Measurements from ENCODE around the gene RASSF3.
"Not testable (repeated sequence)": the region's sequence is repeated elsewhere in the genome, so short reads cannot be mapped to it uniquely, and the experiment has no call there.

The RASSF3 gene

GRCh38 chr12:64670019-64670418 lies 59.7 kb downstream of the RASSF3 start:
- DNase-seq (ENCODE audit: low spot score) = no peak

DNA sequence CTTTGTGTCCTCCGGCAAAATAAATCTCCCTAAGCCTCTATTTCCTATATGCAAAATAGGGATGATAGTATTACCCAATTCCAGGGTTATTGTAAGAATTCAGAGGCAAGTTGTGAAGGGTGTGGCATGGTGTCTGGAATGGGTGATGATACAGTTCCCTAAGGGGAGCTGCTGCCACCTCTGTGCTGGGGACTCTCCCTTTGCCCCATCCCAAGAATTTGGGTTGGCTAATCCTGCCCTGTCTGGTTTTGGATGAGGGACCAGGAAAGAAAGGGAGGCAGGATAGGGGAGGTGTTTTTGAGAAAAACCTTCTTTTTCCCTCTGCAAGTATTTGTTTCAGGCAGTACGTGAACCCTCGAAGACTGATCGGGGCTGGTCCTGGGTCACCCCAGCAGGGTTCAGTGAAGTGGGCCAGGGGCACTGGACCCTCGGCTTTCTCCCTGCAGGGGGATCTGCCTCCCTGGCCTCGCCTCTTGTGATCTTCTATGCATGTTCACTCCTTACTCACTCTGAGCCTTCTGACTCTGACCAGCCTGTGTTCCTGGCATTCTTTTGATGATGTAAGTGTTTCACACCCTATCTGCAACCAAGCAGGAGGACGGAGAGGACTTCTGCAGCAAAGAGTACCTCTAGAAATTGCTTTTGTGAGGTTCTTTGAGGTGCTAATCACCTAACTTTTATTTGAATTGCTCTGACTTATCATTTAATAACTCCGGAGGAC lies 60.8 kb downstream of the RASSF3 start:
- DNase-seq (ENCODE audit: low spot score) = no peak

DNA sequence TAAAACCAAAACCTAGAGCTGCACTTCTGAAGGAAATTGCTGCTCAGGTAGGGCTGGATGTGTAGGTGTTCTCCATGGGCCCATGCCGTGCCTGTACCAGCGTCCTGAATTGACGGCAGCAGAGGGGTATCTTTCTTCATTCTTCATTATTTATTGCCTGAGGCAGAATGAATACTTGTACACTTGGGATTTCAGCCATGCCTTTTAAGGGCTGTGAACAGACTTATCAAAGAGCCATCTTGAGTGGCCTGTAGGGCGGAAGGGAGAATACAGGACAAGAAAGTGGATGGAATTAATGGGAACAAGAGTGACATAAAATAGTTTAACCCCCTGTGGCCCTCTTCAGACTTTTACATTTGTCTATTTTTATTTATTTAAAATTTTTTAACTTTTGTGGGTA lies 61.4 kb downstream of the RASSF3 start:
- DNase-seq (ENCODE audit: low spot score) = no peak

GRCh38 chr12:64672925-64673409 lies 62.7 kb downstream of the RASSF3 start:
- no peak for DNase-seq (ENCODE audit: low spot score)

GRCh38 chr12:64673490-64674169 lies 63.3 kb downstream of the RASSF3 start:
- no peak for DNase-seq (ENCODE audit: low spot score)

GRCh38 chr12:64674367-64674922 lies 64.2 kb downstream of the RASSF3 start:
- DNase-seq (ENCODE audit: low spot score) = no peak

DNA sequence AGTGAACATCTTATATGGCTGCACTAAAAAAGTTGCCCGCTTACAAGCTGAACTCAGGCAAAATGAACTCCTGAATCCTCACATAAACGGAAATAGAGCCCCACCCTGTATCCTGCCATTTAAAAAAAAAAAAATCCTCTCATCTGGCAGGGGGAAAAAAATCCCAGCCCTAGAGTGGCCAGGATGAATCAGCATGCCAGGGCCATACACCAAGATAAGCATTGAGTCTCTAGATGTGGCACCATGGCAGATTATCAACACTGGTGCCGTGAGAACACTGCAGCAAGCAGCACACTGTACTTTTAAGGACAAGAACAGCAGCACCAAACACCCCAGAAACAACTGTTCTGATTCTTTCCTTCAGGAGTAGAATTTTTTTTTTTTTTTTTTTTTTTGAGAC lies 65.5 kb downstream of the RASSF3 start:
- DNase-seq (ENCODE audit: low spot score) = no peak

DNA sequence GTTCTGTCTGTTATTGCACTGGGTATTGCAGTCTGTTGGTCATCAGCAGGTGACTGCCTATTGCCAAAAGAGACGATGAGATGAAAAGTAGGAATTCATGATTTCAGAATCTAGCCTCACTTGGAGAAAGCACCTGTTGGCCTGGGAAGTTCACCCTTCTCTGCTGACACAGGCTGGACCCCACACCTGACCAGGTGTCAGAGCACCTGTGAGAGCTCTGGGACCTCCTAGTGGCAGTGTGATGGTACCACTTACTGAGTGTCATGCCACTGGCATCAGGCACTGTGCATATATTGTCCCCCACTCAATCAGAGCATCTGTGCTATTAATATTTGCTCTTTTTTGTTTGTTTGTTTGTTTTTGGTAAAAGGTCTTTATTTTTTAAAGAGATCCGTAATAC lies 68.0 kb downstream of the RASSF3 start:
- DNase-seq (ENCODE audit: low spot score) = no peak

DNA sequence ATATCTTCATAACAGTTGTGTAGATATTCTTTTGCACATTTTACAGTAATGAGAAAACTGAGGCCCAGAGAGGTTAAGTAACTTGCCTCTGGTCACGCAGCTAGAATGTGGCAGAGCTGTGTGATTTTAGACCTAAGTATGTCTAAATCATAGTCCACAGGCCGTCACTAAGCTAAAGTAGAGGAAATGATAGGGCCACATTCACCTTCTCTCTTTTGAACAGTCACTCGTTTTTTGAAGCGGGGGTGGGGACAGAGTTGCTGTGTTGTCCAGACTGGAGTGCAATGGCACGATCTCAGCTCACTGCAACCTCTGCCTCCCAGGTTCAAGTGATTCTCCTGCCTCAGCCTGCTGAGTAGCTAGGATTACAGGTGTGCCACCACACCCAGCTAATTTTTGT lies 68.5 kb downstream of the RASSF3 start:
- no peak for DNase-seq (ENCODE audit: low spot score)

DNA sequence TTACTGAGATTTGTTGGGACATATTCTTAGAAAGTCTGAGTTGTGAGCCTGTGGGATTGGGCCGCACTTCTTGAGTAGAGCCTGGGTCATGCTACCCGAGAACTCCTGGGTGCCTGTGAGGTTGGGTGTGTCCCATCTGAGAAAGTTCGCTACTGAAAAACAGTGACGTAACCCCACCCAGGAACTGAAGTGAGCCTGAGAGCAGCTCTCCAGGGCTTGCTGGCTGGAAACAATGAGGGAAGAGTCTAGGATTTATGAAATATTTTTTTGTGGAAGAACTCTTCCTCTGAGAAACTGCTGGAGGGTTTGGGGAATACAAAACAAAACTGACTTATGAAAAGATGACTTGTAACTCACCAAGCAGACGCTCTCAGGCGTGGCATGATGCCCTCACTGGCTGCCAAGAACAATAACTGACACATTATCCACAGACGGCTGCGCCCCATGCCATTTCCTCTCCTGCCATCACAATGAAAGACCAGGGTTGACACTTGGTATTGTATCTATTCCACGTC lies 69.2 kb downstream of the RASSF3 start:
- DNase-seq (ENCODE audit: low spot score) = no peak

GRCh38 chr12:64680235-64680634 lies 69.9 kb downstream of the RASSF3 start:
- DNase-seq (ENCODE audit: low spot score) = no peak

DNA sequence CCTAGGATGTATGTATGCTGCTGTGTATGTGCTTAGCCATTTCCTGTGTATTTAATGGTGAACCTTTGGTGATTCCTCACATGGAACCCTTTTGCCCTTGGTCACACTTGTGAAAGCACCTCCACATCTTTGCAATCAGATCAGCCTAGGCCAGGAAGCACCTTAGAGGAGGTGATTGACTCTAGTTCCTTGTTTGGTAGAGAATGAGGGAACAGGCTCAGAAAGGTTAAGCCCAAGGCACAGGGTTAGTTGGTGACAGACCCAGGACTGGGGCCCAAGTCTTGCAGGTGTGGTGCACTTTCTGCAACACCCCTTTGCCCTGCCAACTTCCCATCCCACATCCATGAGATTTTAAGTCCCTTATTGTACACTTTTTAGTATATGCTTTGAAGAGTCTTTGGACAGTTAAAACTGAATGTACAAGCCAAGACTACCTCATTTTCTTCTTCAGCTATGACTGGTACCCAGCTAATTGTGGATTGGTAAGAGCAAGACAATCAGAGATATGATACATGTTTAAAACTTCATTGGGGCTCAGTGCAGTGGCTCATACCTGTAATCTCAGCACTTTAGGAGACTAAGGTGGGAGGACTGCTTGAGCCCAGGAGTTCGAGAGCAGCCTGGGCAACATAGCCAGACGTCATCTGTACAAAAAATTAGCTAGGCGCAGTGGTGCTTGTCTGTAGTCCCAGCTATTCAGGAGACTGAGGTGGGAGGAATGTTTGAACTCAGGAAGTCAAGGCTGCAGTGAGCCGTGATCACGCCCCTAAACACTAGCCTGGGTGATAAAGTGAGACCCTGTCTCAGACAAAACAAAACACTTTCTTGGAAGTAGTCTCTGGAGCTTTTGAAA lies 71.1 kb downstream of the RASSF3 start:
- DNase-seq (ENCODE audit: low spot score) = no peak

DNA sequence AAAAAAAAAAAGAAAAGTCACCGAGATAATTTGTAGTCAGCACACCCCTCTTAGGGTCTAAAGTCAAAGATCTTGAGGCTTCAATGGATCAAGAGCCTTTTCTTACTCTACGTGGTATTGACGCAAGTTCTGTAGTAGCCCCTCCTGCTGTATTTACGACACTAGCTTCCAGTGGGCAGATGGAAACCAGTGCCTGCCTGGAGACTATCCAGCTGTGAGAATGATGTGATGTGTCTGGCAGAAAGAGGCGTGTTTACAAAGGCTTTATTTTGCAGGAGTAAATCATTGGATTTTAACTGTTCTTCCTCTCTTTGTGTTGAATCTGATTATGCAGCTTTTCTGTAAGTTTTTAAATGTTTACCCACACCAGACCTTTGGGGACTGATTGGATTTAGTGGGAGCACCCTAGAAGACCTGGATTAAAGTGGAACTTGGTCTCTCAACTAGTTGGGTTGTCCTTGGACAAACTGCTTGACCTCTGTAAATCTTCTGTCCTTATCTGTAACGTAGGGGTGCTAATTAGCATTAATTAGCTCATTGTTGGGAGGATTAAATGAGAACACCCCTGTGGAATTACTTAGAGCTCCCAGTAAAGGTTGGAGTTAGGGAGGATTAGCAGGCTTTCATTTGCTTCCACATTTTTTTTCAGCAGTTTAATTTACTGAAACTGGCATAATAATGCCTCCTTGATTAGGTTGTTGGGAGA lies 72.4 kb downstream of the RASSF3 start:
- DNase-seq (ENCODE audit: low spot score) = no peak

- no peak for DNase-seq (ENCODE audit: low spot score)
Measured at GRCh38 chr12:64683816-64684543, 73.7 kb downstream of the RASSF3 start.

DNA sequence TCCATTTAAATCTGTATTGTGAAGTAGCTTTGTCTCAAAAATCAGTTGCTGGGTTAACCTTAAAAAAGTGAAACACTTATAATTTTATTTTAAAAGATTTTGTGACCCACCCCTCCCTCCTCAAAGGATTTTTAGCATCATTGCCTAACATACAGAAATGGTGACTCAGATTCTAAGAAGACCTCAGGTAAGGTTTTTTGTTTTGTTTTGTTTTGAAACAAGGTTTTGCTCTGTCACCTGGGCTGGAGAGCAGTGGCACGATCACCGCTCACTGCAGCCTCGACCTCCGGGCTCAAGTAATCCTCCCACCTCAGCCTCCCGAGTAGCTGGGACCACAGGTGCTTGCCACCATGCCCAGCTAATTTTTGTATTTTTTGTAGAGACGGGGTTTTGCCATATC lies 74.8 kb downstream of the RASSF3 start:
- no peak for DNase-seq (ENCODE audit: low spot score)

DNA sequence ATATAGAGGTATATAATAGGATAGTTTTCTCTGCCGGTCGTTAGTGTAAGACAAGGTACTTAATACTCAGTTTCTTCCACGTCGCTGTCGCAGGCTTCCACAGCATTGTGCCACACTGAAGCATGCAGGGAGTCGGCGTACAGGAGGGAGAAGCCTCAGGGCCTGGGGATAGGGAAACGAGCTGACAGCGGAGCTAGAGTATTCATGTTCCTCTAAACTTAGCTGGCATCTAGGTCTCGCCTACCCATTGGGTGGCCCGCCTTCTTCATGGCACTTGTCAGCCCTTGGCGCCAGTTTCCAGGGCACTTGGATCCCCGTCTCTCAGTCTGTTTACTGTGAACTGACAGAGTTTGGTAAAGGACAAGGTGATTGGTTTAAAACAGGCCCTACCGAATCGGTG lies 75.3 kb downstream of the RASSF3 start:
- no peak for DNase-seq (ENCODE audit: low spot score)

GRCh38 chr12:64687816-64688215 lies 77.5 kb downstream of the RASSF3 start:
- DNase-seq (ENCODE audit: low spot score) = no peak

DNA sequence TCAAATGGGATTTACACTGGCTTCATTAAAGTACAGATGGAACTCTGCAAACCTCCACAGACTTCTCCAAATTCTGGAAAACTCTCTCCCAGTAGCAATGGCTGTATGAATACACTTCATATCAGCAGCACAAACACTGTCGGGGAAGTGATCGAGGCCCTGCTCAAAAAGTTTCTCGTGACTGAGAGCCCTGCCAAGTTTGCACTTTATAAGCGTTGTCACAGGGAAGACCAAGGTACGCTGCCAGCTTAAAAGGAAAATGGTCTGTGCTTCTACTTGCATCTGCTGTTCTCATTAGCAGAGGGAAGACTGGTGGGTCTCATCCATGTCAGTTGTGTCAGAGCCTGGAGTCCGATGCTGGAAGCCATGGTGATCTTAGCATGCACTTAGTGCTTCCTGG lies 77.9 kb downstream of the RASSF3 start:
- DNase-seq (ENCODE audit: low spot score) = no peak

DNA sequence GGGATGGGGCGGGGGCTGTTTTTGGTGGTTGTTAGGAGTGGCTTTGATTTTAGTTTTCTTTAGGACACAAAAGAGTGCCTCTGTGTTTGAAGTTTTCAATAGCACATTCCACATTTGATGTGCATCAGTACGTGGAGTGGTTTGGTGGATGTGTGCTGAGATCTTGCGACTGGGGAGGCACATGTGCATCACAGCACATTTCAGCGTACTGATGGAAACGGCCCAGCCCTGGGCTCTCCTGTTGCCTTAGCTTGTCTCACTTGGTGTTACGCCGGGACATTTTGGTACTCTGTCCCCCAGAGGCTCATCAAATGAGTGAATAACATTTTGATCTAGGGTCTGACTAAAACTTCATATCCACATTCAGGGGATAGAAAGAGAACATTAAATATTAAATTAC lies 78.4 kb downstream of the RASSF3 start:
- DNase-seq (ENCODE audit: low spot score) = no peak

DNA sequence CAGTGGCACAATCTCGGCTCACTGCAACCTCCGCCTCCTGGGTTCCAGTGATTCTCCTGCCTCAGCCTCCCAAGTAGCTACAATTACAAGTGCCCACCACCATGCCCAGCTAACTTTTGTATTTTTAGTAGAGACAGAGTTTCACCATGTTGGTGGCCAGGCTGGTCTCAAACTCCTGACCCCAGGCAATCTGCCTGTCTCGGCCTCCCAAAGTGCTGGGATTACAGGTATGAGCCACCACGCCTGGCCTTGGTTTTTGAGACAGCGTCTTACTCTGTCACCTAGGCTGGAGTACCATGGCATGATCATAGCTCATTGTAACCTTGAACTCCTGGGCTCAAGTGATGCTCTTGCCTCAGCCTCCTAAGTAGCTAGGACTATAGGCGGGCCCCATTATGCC lies 79.9 kb downstream of the RASSF3 start:
- DNase-seq (ENCODE audit: low spot score) = not testable (repeated sequence)

- DNase-seq (ENCODE audit: low spot score) = no peak
Measured at GRCh38 chr12:64691227-64691794, 81.0 kb downstream of the RASSF3 start.

Measured in germinal center (tissue), 1 donor.